ENCODE measurements around the gene DNMBP.
"Not testable (repeated sequence)": the region's sequence is repeated elsewhere in the genome, so short reads cannot be mapped to it uniquely, and the experiment has no call there.

The DNMBP gene

GRCh38 chr10:99913831-99914235 is 95.9 kb downstream of the DNMBP start:
- DNase-seq (ENCODE audit: low read depth), result no peak

GRCh38 chr10:99912041-99912440 is 97.7 kb downstream of the DNMBP start:
- no peak for DNase-seq (ENCODE audit: low read depth)

DNA sequence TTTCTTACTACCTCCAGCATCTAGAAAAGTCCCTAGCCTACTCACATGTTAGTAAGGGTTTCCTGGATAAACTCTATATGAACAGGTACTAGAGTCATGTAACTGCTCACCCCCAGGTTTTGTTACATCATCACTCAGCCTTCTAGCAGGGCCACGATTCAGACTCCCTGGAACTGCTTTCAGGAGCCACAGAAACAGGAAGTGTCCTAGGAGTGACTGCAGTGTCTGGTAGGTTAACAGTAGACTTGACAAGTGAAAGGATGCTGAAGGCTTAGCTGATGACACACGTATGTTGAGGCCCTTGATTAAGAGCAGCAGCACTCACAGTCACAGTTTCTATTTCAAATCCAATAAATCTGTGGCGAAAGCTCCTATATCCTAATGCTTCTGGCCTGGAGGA is 101.2 kb downstream of the DNMBP start:
- DNase-seq (ENCODE audit: low read depth), result no peak

DNA sequence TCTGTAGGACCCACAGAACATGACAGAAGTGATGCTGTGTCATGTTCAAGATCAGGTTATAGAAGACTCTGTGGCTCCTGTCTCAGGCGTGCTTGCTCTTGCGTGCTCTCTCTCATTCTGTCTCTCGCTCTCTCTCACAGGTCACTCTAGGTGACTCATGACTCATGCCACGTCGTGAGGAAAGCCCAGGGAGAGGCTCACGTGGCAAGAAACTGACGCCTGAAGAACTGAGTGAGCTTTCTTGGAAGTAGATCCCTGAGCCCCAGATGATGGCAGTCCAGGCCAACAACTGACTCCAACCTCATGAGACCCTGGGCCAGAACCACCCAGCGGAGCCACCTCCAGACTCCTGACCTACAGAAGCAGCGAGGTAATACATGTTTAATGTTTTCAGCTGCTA is 103.3 kb downstream of the DNMBP start:
- peak; percentile 78 for DNase-seq (ENCODE audit: low read depth)

DNA sequence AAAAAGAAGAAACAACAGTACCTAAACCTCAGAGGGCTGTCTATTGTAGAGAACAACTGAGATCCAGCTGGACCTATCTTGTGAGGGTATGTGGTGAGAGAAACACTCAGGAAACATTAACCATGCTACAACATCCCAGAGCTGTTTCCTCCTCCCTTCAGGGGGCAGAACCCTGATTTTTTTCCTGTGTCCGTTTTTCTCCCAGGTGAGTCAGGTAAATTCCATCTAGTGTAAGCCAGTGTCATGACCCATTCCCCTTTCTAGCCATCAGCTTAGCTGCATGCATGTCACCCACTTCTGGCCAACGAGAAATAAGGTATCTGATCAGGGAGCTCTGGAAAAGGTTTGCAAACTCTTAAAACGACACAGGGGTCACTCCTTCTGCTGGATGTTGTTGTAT is 103.8 kb downstream of the DNMBP start:
- no peak for DNase-seq (ENCODE audit: low read depth)

GRCh38 chr10:99895867-99896266 is 113.9 kb downstream of the DNMBP start:
- DNase-seq (ENCODE audit: low read depth), result no peak

DNA sequence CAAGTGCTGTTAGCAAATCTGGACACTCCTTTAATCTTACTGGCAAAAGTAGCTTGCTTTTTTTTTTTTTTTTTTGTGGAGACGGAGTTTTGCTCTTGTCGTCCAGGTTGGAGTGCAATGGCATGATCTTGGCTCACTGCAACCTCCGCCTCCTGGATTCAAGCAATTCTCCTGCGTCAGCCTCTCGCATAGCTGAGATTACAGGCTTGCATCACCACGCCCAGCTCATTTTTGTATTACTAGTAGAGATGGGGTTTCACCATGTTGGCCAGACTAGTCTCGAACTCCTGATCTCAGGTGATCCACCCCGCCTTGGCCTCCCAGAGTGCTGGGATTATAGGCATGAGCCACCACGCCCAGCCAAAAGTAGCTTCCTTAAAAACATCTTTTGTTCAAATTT is 114.7 kb downstream of the DNMBP start:
- not testable (repeated sequence) for DNase-seq (ENCODE audit: low read depth)

GRCh38 chr10:99894613-99895012 is 115.1 kb downstream of the DNMBP start:
- no peak for DNase-seq (ENCODE audit: low read depth)

- DNase-seq (ENCODE audit: low read depth), result peak; percentile 44
Observed at GRCh38 chr10:99888622-99889021, 121.1 kb downstream of the DNMBP start.

GRCh38 chr10:99883523-99883922 is 126.2 kb downstream of the DNMBP start:
- DNase-seq (ENCODE audit: low read depth), result no peak

DNA sequence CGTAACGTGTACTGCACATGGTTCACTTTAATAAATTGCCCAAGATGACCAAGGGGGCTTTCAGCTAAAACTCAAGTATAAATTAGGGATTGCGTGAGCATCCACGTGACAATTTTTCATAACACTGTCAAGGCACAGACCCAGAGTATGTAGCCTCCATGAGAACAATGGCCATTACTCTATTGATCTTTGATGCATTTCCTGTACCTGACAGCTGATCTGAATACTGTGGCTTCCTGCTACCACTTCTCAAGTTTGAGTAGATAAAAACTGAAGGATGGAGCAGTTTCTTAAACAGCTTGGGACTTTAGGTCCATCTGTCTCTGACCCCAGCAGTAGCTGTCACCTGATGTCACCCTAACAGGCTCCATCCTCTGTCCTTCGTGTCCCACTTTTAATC is 128.4 kb downstream of the DNMBP start:
- no peak for DNase-seq (ENCODE audit: low read depth)

DNA sequence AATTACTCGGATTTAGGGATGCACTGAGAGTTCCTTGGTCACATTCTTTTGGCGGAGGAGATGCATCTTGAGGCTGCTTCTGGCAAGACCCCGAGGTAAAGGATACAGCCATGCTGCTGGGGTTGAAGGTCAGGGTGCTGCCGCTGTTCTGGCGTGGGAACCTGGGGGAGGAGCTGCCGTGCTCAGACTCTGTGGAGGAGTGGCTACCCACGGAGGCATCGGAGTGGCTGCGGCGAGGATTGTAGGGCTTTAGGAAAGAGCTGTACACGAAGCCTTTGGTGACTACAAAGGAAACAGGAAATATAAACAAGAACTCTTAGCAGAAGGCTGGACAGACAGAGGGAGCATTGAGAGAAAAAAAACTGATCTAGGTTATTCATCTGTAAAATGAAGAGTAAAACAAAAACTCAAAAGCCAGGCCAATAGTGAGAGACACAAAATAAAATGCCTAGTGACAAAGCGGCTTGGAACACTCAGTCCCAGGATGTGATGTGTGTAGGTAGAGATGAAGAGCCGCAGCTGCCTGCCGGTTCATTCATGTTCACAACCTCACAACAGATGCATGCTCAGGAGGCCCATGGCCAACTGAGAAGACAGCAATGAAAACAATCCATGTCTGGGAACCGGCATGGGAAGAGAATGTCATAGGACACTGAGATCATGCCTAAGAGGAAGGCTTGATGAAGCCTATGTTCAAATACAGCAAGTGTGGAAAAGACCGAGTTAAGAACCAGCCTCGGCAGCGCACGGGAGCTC is 129.5 kb downstream of the DNMBP start:
- DNase-seq (ENCODE audit: low read depth), result no peak

- no peak for DNase-seq (ENCODE audit: low read depth)
Observed at GRCh38 chr10:99875473-99875872, 134.3 kb downstream of the DNMBP start.

DNA sequence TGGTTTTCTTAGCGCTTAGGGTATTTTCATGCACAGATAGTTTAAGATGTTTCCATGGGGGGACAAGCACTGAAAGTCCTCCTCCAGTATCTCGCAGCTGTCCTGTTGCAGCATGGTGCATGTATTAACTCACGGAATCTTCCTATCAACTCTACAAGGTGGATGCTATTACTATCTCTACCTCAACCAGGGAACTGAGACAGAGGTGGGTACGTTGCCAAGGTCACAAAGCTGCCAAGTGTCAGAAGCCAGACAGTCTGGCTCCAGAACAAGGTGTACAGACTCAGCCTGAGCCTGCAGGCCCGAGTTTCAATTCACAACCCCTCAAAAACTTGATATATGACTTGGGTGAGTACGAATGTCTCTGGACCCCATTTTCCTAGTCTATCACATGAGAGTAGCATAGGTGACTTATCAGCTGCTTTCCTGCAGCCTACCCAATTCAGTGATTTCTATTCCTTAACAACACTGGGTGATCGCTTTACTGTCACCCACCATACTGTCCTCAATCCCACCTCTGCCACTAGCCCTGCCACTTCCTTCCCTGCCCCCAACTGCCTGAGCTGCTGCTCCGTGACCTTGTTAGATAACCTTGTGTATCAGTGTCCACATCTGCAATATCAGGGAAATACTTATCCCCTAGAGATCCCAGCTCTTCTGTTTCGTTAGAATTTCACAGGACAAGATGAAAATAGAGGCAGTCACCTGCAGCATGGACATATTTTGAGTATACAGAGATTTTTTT is 135.2 kb downstream of the DNMBP start:
- no peak for DNase-seq (ENCODE audit: low read depth)

GRCh38 chr10:99873846-99874245 is 135.9 kb downstream of the DNMBP start:
- DNase-seq (ENCODE audit: low read depth), result no peak

DNA sequence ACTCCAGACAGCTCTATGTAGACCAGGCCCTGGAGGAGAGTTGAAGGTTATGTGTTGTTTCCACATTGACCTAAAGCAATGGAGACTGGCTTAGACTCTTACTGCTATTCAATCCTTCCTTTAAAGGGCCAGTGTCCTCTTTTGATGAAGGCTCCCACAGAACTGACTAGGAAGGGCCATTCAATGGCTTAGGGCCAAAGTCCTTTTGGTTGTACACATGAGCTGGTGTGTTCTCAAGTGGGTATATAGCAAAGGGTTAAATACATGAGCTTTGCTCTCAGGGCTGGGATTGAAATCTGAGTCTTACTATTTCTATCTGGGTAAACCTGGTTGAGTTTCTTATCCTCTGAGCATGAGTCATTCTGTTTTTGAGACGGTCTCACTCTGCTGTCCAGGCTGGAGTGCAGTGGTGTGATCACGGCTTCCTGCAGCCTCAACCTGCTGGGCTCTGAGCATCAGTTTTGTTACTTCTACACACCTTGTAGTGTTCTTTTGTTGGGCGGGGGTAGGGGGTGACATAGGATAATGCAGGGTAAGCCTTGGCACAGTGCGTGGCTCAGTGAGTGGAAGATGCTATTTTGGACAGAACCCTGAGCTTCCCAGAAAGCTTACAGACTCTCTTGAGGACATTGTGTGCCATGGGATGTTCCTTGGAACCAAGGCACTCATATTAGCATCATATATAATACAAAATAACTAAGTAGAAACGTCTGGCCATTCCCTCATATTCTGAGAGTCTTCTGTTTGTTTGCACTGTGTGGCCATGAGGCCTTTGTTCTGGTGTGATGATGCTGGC is 137.2 kb downstream of the DNMBP start:
- no peak for DNase-seq (ENCODE audit: low read depth)

- DNase-seq (ENCODE audit: low read depth), result no peak
Observed at GRCh38 chr10:99870123-99870730, 139.5 kb downstream of the DNMBP start.

- DNase-seq (ENCODE audit: low read depth), result no peak
Observed at GRCh38 chr10:99869581-99870122, 140.1 kb downstream of the DNMBP start.

DNA sequence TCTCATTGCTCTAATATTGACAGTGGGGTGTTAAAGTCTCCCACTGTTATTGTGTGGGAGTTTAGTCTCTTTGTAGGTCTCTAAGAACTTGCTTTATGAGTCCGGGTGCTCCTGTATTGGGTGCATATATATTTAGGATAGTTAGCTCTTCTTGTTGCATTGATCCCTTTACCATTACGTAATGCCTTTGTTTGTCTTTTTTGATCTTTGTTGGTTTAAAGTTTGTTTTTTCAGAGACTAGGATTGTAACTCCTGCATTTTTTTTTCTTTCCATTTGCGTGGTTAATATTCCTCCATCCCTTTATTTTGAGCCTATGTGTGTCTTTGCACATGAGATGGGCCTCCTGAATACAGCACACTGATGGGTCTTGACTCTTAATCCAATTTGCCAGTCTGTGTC is 142.5 kb downstream of the DNMBP start:
- DNase-seq (ENCODE audit: low read depth), result not testable (repeated sequence)

- DNase-seq (ENCODE audit: low read depth), result not testable (repeated sequence)
Observed at GRCh38 chr10:99863535-99864240, 146.1 kb downstream of the DNMBP start.

DNA sequence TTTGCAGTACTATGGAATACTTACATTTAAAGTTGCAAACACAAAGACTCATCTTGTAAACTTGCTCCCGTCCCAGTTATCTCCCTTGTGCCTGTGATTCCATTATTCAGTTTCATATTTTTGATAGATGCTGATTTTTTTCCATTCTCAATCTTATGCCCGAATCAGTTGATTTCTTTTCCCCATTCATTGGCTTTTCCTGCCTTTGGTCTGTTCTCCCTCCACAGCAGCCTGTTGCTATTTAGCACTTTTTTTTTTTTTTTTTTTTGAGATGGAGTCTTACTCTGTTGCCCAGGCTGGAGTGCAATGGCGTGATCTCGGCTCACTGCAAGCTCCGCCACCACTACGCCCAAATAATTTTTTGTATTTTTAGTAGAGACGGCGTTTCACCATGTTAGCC is 149.3 kb downstream of the DNMBP start:
- DNase-seq (ENCODE audit: low read depth), result no peak
